H1 (cell line): ENCODE data around the gene PCNX4. TPM values are rescaled to one million over a fixed set of nuclear protein-coding genes. Genes with fewer than 3 reads are reported as not detected.

Experiments
- BCL11A ChIP-seq, 2 experiments: IDR thresholded peaks; one replicate each; pipeline ENCODE4 v1.6.1; 2011; ENCODE audit warnings: low read depth in 2 of 2, low read length in 2 of 2, mild to moderate bottlenecking in 2 of 2
- CHD7 ChIP-seq: fragments of 300-600 bp; sonication (generic); IDR thresholded peaks from 2 replicates; pipeline ENCODE4 v1.7.1; 2012; ENCODE audit warnings: low read length, moderate library complexity, mild to moderate bottlenecking, inconsistent platforms; ENCODE audit not compliant: insufficient replicate concordance
- FOSL1 ChIP-seq: IDR thresholded peaks from 2 replicates; pipeline ENCODE4 v1.6.1; 2011; ENCODE audit warnings: mild to moderate bottlenecking, low read depth, low read length, moderate library complexity; ENCODE audit not compliant: insufficient read depth
- KDM1A ChIP-seq: fragments of 200-600, 300-600 bp; sonication (generic); IDR thresholded peaks from 2 replicates; pipeline ENCODE4 v1.7.1; 2016; ENCODE audit warnings: mild to moderate bottlenecking, low read length, borderline replicate concordance
- RAD21 ChIP-seq, 2 experiments: IDR thresholded peaks in 1 of 2; conservative IDR thresholded peaks in 1 of 2; 2 replicates each; pipeline ENCODE4 v1.6.1; 2011; ENCODE audit warnings: low read depth in 2 of 2, low read length in 2 of 2, improper control_type of control experiment in 1 of 2, inconsistent platforms in 1 of 2, mild to moderate bottlenecking in 1 of 2, moderate library complexity in 1 of 2
- RNF2 ChIP-seq: fragments of 200-900, 300-1000 bp; sonication (generic); IDR thresholded peaks from 2 replicates; pipeline ENCODE4 v1.7.1; 2016; ENCODE audit warnings: borderline replicate concordance, low read depth, mild to moderate bottlenecking, antibody characterized with exemption, low read length; ENCODE audit not compliant: poor library complexity, severe bottlenecking; ENCODE audit errors: missing control alignments
- RXRA ChIP-seq: IDR thresholded peaks from 2 replicates; pipeline ENCODE4 v1.6.1; 2011; ENCODE audit warnings: low read depth, mild to moderate bottlenecking, low read length, moderate library complexity; ENCODE audit not compliant: insufficient read depth
- SRF ChIP-seq: IDR thresholded peaks from 2 replicates; pipeline ENCODE4 v1.6.1; 2011; ENCODE audit warnings: mild to moderate bottlenecking, low read depth, low read length, moderate library complexity
- USF2 ChIP-seq: IDR thresholded peaks from 2 replicates; pipeline ENCODE4 v1.6.1; 2011; ENCODE audit warnings: low read length, improper control_type of control experiment
- YY1 ChIP-seq: IDR thresholded peaks from 2 replicates; pipeline ENCODE4 v1.6.1; 2011; ENCODE audit warnings: low read depth, mild to moderate bottlenecking, low read length
- polyA plus RNA-seq, 7 experiments: library from polyadenylated mRNA; depleted of rRNA in 3 of 7; stranded (reverse) in 5 of 7; unstranded in 2 of 7; fragments of >200 nt in 5 of 7; fragments of 200-250 nt in 2 of 7; gene quantifications; 1 replicate in 5 of 7; 2 replicates in 1 of 7; 4 replicates in 1 of 7; pipeline versions ENCODE4 v1.2.1 to v1.2.3, GENCODE V29; 2011 to 2013; ENCODE audit warnings: missing spikeins in 2 of 7, mixed read lengths in 2 of 7
- total RNA-seq: library from RNA; stranded (reverse); fragmentation: NEBNext Ultra II Directional; extraction: Animal tissue kit (Norgen Biotek cat#: 25700); gene quantifications from 2 replicates; pipeline ENCODE4 v1.2.1, GENCODE V29; 2021

Gene PCNX4
- total and polyA plus RNA-seq, 2 of the 8 experiments (the other 6 are each of a cell fraction or from before 2014, with no cell fraction given) = 28.4 to 35.5 TPM

- TF ChIP-seq CHD7 (no peak), YY1 (no peak), RXRA (no peak), BCL11A (IDR thresholded peaks at IDR 0.05; ENCODE audit: low read depth in 2 of 2, low read length in 2 of 2) (no peak), RAD21 (IDR thresholded peaks at IDR 0.05 in 1 of 2, conservative IDR thresholded peaks at IDR 0.05 in 1 of 2; ENCODE audit: low read depth in 2 of 2, low read length in 2 of 2) (no peak), USF2 (no peak), FOSL1 (no peak), KDM1A (no peak), SRF (no peak), RNF2 (no peak)
- TF ChIP-seq, all 59 proteins: peak for 0
These were observed 6.6 kb upstream of the PCNX4 start (continued) for GRCh38 chr14:60085085-60085484.
